Heart right ventricle (tissue), 16 donors: ENCODE data around the gene U2AF1L4. TPM values are rescaled to one million over a fixed set of nuclear protein-coding genes. Genes with fewer than 3 reads are reported as not detected.

ENCODE experiments used
- ATAC-seq, 8 donors: fragments of 200-7000 bp; cut with Tn5 transposase; one replicate each; pipeline ENCODE4 v1.9.1; 2020; ENCODE audit warnings: mild to moderate bottlenecking in 8 of 8, moderate library complexity in 8 of 8, moderate number of reproducible peaks in 1 of 8
- DNase-seq, 2 donors: peaks; one replicate each; pipeline ENCODE4 v3.0.0-alpha.2; 2020
- H3K27ac ChIP-seq, 10 donors: fragments of 200-600 bp; sonication (generic) in 2 of 10; one replicate each; pipeline versions ENCODE4 v1.5.0 to v1.8.0; 2020 to 2022; ENCODE audit warnings: mild to moderate bottlenecking in 3 of 10
- H3K27me3 ChIP-seq, 7 donors: fragments of 200-600 bp; one replicate each; pipeline ENCODE4 v1.8.0; 2021 to 2022; ENCODE audit warnings: mild to moderate bottlenecking in 2 of 7
- H3K36me3 ChIP-seq, 9 donors: fragments of 200-600 bp; sonication (generic) in 1 of 9; one replicate each; pipeline versions ENCODE4 v1.5.0 to v1.8.0; 2020 to 2022; ENCODE audit warnings: mild to moderate bottlenecking in 2 of 9
- H3K4me1 ChIP-seq, 9 donors: fragments of 200-600 bp; sonication (generic) in 1 of 9; one replicate each; pipeline versions ENCODE4 v1.5.0 to v1.8.0; 2020 to 2022; ENCODE audit warnings: mild to moderate bottlenecking in 4 of 9
- H3K4me3 ChIP-seq, 10 donors: fragments of 200-600 bp; sonication (generic) in 2 of 10; one replicate each; pipeline versions ENCODE4 v1.5.0 to v1.8.0; 2020 to 2022; ENCODE audit warnings: mild to moderate bottlenecking in 7 of 10, moderate library complexity in 2 of 10
- H3K9me3 ChIP-seq, 11 donors: fragments of 200-600 bp in 10 of 11; sonication (generic) in 2 of 11; one replicate each; pipeline versions ENCODE4 v1.5.0 to v1.8.0; 2013 to 2022; ENCODE audit warnings: mild to moderate bottlenecking in 2 of 11, control low read depth in 1 of 11, moderate library complexity in 1 of 11
- WGBS, 2 donors: extraction: QIAGEN DNeasy Blood & Tissue Kit; methylation state at CpG; one replicate each; pipeline ENCODE4 v1.1.7; 2013; ENCODE audit warnings: inconsistent platforms in 1 of 2; 5-methylcytosine and 5-hydroxymethylcytosine counted together
- intact Hi-C, 10 donors: fragments of 100-400 bp; cut with DNase I; formaldehyde crosslinking; loops; one replicate each; pipeline versions ENCODE4 v1.11.1 to v1.14.2; 2022
- long read RNA-seq, 3 donors: library from polyadenylated mRNA; unstranded; transcript quantifications; one replicate each; pipeline ENCODE4 v2.0.0, GENCODE V29; 2020 to 2021
- polyA plus RNA-seq, 2 donors: library from polyadenylated mRNA; stranded (reverse); fragments of 200-250 nt; gene quantifications; one replicate each; pipeline ENCODE4 v1.2.3, GENCODE V29; 2013
- total RNA-seq, 10 donors: library from RNA; stranded (reverse); fragmentation: NEBNext Ultra II Directional in 3 of 10; extraction: Animal tissue kit (Norgen Biotek cat#: 25700) in 3 of 10; gene quantifications; one replicate each; pipeline versions ENCODE4 v1.2.1 to v1.2.4, GENCODE V29; 2021 to 2023
- TF ChIP-seq, protein P1 (sequence below), 9 donors: fragments of 200-600 bp; sonication (generic) in 2 of 9; IDR thresholded peaks; one replicate each; pipeline versions ENCODE4 v1.5.0 to v1.8.0; 2021 to 2022; ENCODE audit warnings: antibody characterized with exemption in 9 of 9, mild to moderate bottlenecking in 5 of 9, moderate library complexity in 1 of 9
- donor health status: Arrhythmogenic right ventricular cardiomyopathy.
- donor health status: ischemic (EF 13 %, LVEDD 7.1; RV severe dilation, severe dysfunction).
- donor health status: healthy with polysubstance abuse.
- donor health status: DM: no; HTN: yes; CAD: no.
- donor health status: DM: no; HTN: no; CAD: no.
- donor health status: ischemic (EF 25% LVEDD 6.9; RV normal size, moderate dysfunction).
- donor health status: ischemic (EF 25% LVEDD 5.7; RV mildly dilated, moderate dysfunction).
- donor health status: healthy.
- donor health status: DM: yes; HTN: yes; CAD: no.
- donor health status: Ischemic cardiomyopathy.
- donor health status: ischemic (EF 35%, LVEDD 5.7; RV mildly dilated, moderate dysfunction).
- donor health status: nonischemic (EF 11% LVEDD 7.7; RV severe dilation, severe dysfunction).
- donor health status: DM: yes; HTN: yes; CAD: no.
- donor health status: PGD.
- donor health status: ischemic (EF 29% LVEDD 5.4; RV normal size, mild dysfunction).
- donor health status: nonischemic (EF 23%, LVEDD 6.1; RV moderate dilation, normal function).

U2AF1L4 gene, protein sequence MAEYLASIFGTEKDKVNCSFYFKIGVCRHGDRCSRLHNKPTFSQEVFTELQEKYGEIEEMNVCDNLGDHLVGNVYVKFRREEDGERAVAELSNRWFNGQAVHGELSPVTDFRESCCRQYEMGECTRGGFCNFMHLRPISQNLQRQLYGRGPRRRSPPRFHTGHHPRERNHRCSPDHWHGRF
- total RNA-seq (10 to 100 TPM; 17.4 to 35.1 (median 20.3) TPM), polyA plus RNA-seq (10 to 100 TPM; 11.5 to 57.7 TPM)
- long read RNA-seq, donor 1, partial matches to known transcripts, result 1 of 5 reads
- long read RNA-seq, donor 1, other reads (novel, unspliced or antisense), result 3 of 5 reads
- long read RNA-seq, donor 2, partial matches to known transcripts, result 2 of 9 reads
- long read RNA-seq, donor 2, other reads (novel, unspliced or antisense), result 5 of 9 reads
- long read RNA-seq, donor 3, partial matches to known transcripts, result 6 of 9 reads
- long read RNA-seq, donor 3, other reads (novel, unspliced or antisense), result 3 of 9 reads

DNA sequence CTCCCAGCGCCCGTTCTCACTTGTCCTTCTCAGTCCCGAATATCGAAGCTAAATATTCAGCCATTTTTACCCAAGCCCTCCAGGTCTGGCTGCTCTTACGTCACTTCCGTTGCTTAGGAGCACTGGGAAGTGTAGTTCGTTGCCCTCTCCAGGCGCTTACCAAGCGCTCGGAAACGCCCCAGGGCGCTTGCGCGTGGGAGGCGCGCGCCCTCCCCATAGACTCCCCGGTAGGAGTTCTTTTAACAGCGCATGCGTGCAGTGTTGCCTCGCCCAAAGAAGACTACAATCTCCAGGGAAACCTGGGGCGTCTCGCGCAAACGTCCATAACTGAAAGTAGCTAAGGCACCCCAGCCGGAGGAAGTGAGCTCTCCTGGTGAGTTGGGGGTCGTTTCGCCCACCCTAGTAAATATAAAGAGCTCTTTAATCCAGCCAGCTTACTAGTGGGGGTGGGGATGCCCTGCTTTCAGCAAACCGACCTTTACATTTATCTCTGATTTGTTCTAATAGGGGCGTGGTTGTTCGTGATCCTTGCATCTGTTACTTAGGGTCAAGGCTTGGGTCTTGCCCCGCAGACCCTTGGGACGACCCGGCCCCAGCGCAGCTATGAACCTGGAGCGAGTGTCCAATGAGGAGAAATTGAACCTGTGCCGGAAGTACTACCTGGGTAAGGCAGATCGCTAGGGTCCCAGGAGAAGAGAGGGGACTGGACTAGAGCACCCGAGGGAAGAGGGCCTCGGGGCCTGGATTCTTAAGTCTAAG lies at the start of gene U2AF1L4, which contains the start of gene PSENEN:
Gene U2AF1L4 (minus strand): TSS at position 91 of the 759 bp plus-strand sequence. CDS start 27 bp downstream, at position 64.
Gene PSENEN (plus strand): TSS at position 324 of the 759 bp plus-strand sequence. CDS start 280 bp downstream, at position 604.
- DNase-seq (peak; percentile 95 to 98), ATAC-seq (peak; percentile 81 to 92 (median 88))
- Histone ChIP-seq H3K27me3 (no peaks in the 10 kb centered on the region), H3K27ac (peak within 1 kb of the TSS; percentile 97 to 100 (median 100)), H3K9me3 (no peaks in the 10 kb centered on the region), H3K36me3 (peaks cover 0 to 12% (median 0%) of the 10 kb centered on the region in 9 donors), H3K4me3 (peak within 1 kb of the TSS; percentile 69 to 97 (median 84)), H3K4me1 (peaks cover 7 to 79% (median 49%) of the 10 kb centered on the region in 9 donors)
- WGBS, 2 donors, result 0 to 1% methylated on average over 40 of the region's 40 CpGs
- intact Hi-C loops, result loop anchor here in 4 of 10 donors (2.0 to 10.0 kb wide), 4 partner anchors 27 to 189 kb away; partner anchors contain the start of genes LRFN3 (in 2 of the 4) and KMT2B (in 1 of the 4)
- TF ChIP-seq, protein P1, sequence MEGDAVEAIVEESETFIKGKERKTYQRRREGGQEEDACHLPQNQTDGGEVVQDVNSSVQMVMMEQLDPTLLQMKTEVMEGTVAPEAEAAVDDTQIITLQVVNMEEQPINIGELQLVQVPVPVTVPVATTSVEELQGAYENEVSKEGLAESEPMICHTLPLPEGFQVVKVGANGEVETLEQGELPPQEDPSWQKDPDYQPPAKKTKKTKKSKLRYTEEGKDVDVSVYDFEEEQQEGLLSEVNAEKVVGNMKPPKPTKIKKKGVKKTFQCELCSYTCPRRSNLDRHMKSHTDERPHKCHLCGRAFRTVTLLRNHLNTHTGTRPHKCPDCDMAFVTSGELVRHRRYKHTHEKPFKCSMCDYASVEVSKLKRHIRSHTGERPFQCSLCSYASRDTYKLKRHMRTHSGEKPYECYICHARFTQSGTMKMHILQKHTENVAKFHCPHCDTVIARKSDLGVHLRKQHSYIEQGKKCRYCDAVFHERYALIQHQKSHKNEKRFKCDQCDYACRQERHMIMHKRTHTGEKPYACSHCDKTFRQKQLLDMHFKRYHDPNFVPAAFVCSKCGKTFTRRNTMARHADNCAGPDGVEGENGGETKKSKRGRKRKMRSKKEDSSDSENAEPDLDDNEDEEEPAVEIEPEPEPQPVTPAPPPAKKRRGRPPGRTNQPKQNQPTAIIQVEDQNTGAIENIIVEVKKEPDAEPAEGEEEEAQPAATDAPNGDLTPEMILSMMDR (IDR thresholded peaks at IDR 0.05), result no peak

DNA sequence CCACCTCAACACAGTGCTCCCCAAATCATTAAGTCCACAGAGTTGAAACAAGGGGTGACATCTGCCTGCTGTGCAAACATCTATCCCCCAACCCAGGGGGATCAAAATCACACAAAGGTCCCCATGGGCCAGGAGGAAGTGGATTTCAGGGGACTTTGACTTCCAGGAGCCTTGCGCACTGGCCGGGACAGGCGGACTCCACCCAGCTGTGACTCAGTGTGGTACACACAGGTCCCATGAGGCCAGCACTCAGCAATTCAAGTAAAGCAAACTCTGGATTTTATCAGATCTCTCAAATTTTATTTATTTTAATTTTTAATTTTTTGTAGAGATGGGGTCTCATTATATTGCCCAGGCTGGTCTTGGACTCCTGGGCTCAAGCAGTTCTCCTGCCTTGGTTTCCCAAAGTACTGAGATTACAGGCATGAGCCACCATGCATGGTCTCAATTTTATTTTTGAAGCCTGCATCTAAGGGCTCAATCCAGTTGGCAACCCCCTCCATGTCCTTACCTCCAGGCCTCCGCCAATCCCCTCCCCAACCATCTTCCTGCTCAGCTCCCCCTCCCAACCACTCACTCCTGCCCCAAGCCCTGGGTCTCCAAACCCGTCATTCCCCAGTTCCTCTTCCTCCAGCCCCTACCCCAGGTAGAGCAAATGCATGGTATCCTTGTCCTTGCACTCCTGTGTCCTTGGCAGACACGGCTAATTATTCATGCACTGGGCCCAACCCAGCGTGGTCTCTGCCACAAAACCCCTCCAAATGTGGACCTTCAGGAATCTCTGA lies 48.4 kb upstream of the U2AF1L4 start:
- H3K36me3 ChIP-seq, result no peaks in the 10 kb centered on the region

DNA sequence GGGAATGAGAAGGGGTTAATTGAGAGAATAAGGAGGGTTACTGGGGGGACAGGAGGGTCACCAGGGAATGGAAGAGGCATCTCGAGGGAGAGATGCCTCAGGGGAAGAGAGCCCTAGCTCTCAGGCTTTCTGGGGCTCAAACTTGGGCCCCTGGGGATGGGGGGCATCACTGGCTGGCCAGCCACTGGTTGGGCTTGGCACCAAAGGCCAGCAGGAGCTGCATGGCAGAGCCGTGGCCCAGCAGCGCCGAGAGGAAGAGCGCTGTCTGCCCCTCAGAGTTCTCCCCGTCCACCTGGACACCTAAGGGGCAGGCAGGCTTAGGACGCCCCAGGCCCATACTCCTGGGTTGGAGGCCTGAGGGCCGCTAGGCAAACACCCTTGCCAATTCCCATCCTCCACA lies 47.7 kb upstream of the U2AF1L4 start:
- Histone ChIP-seq H3K27ac (no peak overlapping the region), H3K9me3 (no peaks in the 10 kb centered on the region), H3K4me1 (peaks cover 0 to 4% (median 0%) of the 10 kb centered on the region in 9 donors), H3K27me3 (peaks cover 0 to 28% (median 24%) of the 10 kb centered on the region in 7 donors), H3K4me3 (no peak overlapping the region), H3K36me3 (no peaks in the 10 kb centered on the region)
- ATAC-seq (no peak), DNase-seq (no peak)
- intact Hi-C loops, result no loop called here
- 72 to 74% methylated on average over 8 of the region's 8 CpGs for WGBS, 2 donors
- TF ChIP-seq, protein P1 (IDR thresholded peaks at IDR 0.05), result no peak

More for the DNA sequence above, 48.4 kb upstream of the U2AF1L4 start:
- intact Hi-C loops, result no loop called here
- no peak for ATAC-seq
- H3K27me3 ChIP-seq, result peaks cover 0 to 35% (median 30%) of the 10 kb centered on the region in 7 donors
- H3K4me3 ChIP-seq, result no peak overlapping the region
- TF ChIP-seq, protein P1 (IDR thresholded peaks at IDR 0.05), result no peak
- no peak for DNase-seq
- H3K27ac ChIP-seq, result no peak overlapping the region
- no peaks in the 10 kb centered on the region for H3K9me3 ChIP-seq
- peaks cover 0 to 4% (median 0%) of the 10 kb centered on the region in 9 donors for H3K4me1 ChIP-seq
- 72 to 74% methylated on average over 7 of the region's 7 CpGs for WGBS, 2 donors
